Measurements from ENCODE around the gene KMT5B.

KMT5B gene

DNA sequence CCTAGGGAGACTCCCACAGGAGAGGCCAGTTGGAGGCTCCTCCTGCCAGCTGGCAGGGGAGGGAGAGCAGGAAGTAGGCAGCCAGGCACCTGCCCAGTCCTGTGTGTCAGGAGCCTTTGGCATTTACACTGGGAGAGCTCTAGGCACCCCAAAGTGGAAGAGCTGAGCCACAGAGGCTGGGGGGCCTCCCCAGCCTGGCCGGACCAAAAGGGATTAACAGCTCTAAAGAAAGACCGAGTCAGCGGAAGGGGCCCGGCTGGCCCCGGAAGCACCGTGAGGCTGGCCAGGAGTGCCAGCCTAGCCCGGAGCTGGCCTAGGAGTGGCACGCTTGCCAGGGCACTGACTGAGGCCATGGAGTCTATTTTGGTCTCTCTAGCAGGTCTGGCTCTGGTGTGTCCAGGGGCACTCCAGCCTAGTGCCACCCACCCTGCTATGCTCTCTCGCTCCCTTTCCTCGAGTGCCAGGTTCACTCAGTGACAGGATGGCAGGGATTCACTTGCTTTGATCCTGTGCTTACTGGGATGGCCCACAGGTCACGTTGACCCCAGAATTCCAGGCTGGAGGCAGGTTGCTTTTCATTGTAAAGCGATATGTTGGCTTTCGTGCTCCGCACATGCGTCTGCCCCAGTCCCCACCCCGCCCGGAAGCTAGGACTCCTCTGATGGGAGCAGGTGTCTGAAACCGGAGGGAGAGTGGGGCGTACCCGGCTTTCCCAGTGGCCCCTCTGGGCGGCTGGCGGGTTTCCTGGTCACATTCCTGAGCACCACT lies 3.3 kb upstream of the KMT5B start:
- peaks cover 26% of the 10 kb centered on the region for H3K27me3 ChIP-seq (ENCODE audit: insufficient read depth, low read length)
- H3K4me1 ChIP-seq (ENCODE audit: control insufficient read depth, insufficient read depth, low read length, unreplicated experiment), result peaks cover 6% of the 10 kb centered on the region
- no peak overlapping the region for H3K4me3 ChIP-seq (ENCODE audit: low read depth, low read length)
- no peak overlapping the region for H2AFZ ChIP-seq (ENCODE audit: low read length, unreplicated experiment)
- peaks cover 12% of the 10 kb centered on the region for H3K79me2 ChIP-seq (ENCODE audit: control insufficient read depth, insufficient read depth, low read length, unreplicated experiment)
- H3K36me3 ChIP-seq (ENCODE audit: insufficient read depth, low read length), result no peaks in the 10 kb centered on the region
- no peak overlapping the region for H3K27ac ChIP-seq (ENCODE audit: low read depth, low read length)

DNA sequence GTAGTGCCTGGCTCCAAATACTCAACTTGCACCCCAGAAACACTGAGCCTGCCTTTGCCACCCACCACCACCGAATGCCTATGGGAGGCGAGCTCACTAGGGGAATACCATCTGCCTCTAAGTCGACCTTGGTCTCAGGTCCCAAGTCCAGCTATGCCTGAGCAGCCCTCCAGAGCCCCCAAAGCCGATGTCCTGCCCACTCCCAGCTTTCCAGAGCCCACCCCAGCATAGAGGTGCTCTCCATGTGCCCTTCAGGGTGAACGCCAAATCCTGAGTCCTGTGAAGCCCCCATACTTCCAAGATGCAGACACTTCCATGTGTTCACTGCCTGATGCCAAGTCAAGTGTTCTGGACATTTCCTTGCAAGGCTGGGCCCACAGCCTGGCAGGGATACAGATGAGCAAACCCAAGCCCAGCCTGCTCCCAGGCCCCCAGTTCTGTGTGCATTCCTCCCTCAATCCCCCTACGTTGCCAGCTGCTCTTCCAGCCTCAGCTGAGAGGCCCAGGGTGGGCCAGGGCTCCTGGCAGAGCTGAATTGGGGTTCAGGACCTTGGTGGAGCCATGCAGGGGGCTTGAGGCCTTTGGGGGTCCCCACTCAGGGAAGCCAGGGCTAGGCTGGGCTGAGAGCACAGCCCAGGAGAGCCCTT lies 2.6 kb upstream of the KMT5B start:
- Histone ChIP-seq H3K36me3 (ENCODE audit: insufficient read depth, low read length) (no peaks in the 10 kb centered on the region), H3K79me2 (ENCODE audit: control insufficient read depth, insufficient read depth, low read length, unreplicated experiment) (peaks cover 19% of the 10 kb centered on the region), H3K27ac (ENCODE audit: low read depth, low read length) (no peak overlapping the region), H3K4me3 (ENCODE audit: low read depth, low read length) (no peak overlapping the region), H3K4me1 (ENCODE audit: control insufficient read depth, insufficient read depth, low read length, unreplicated experiment) (peaks cover 7% of the 10 kb centered on the region), H2AFZ (ENCODE audit: low read length, unreplicated experiment) (no peak overlapping the region), H3K27me3 (ENCODE audit: insufficient read depth, low read length) (peaks cover 26% of the 10 kb centered on the region)

DNA sequence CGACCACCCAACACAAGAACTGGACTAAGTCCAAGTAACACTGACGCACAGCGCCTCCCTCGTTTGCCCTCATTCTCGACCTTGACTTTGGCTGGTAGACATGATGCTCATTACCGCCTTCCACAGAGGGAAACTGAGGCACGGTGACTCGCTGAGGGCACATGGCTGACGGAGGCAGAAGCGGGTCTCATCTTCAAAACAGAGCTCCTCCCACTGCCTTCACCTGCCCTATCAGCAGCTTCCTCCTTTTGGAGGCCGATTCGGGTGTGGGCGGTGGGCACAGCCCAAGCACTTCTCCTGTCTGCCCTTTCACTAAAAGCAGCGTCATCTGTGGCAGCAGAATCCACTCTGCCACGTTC lies 2.0 kb upstream of the KMT5B start:
- H3K27ac ChIP-seq (ENCODE audit: low read depth, low read length), result no peak overlapping the region
- no peaks in the 10 kb centered on the region for H3K36me3 ChIP-seq (ENCODE audit: insufficient read depth, low read length)
- H3K79me2 ChIP-seq (ENCODE audit: control insufficient read depth, insufficient read depth, low read length, unreplicated experiment), result peaks cover 24% of the 10 kb centered on the region
- H3K4me1 ChIP-seq (ENCODE audit: control insufficient read depth, insufficient read depth, low read length, unreplicated experiment), result peaks cover 7% of the 10 kb centered on the region
- H3K4me3 ChIP-seq (ENCODE audit: low read depth, low read length), result no peak overlapping the region
- H3K27me3 ChIP-seq (ENCODE audit: insufficient read depth, low read length), result peaks cover 26% of the 10 kb centered on the region
- H2AFZ ChIP-seq (ENCODE audit: low read length, unreplicated experiment), result no peak overlapping the region

DNA sequence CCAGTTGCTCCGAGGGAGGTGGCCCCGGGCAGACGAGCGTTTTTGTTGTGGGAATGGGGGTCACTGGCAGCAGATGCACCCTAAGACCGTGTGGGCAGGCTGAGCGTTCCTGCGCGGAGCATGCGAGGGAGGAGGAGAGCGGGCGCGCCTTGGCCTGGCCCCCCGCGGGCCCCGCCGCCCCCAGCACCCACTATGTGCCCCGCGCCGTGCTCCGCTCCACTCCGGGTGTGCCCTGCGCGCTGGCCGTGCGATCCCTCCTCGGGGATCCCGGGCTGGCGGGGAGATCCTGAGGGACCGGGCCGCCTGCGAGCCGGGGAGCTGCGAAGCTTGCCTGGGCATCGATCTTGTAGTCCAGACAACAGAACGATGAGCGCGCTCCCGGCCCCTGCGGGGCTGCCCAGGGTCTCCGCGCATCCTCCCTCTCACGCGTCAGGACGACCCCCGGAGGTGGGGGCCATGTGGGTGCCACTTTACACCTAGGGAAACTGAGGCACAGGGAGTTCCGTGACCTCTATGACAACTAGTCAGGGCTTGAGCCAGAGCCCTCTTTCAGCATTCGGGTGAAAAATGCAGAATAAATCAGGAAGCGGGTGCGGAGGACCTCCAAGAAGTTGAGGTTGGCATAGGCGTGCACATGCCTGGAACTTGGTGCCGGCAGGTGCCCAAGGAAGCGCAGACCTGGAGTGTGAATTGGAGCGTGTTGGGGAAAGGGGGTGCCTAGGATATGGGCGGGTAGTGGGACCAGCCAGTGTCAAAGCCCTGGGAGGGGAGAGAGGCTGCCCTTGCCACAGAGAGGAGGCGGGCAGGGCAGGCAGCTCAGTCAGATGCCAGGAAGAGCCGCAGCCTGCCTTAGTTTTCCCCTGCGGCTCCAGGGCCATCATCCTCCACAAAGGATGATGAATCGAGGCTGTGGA lies 1.3 kb upstream of the KMT5B start:
- Histone ChIP-seq H3K4me3 (ENCODE audit: low read depth, low read length) (peak overlapping the region; percentile 84), H3K79me2 (ENCODE audit: control insufficient read depth, insufficient read depth, low read length, unreplicated experiment) (peaks cover 26% of the 10 kb centered on the region), H2AFZ (ENCODE audit: low read length, unreplicated experiment) (peak overlapping the region; percentile 82), H3K27ac (ENCODE audit: low read depth, low read length) (peak overlapping the region; percentile 93), H3K36me3 (ENCODE audit: insufficient read depth, low read length) (no peaks in the 10 kb centered on the region), H3K27me3 (ENCODE audit: insufficient read depth, low read length) (peaks cover 26% of the 10 kb centered on the region), H3K4me1 (ENCODE audit: control insufficient read depth, insufficient read depth, low read length, unreplicated experiment) (peaks cover 7% of the 10 kb centered on the region)

DNA sequence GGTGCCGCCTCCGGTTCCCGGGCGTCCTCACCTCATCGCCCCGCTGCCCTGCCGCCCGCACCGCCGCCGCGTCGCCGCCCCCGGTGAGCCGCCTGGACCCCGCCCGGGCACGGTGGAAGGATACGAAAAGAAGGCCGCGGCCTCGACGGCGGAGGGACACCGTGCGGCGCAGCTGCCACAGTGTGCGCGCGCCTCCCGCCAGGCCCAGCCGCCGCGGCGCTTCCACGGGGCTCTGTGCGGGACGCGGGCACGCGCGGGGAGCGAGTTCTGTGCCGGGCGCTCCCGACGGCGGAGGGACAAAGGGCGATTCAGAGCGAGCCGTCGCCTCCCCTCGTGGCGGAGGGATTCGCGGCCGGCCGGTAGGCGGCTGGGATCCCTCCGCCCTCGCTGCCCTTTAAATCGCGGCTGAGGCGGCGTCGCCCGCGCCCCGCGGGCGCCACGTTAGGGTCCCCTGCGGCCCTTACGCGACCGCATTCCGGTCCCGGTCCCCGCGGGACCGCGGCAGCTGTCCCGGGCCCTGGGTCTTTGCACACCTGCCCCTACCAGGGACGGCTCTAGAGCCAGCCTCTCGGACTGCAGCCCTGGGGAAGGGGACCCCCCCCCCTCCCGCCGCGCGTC lies 568 bp upstream of the KMT5B start:
- Histone ChIP-seq H3K27ac (ENCODE audit: low read depth, low read length) (peak overlapping the region; percentile 93), H3K79me2 (ENCODE audit: control insufficient read depth, insufficient read depth, low read length, unreplicated experiment) (peaks cover 32% of the 10 kb centered on the region), H3K4me1 (ENCODE audit: control insufficient read depth, insufficient read depth, low read length, unreplicated experiment) (peaks cover 10% of the 10 kb centered on the region), H3K4me3 (ENCODE audit: low read depth, low read length) (peak overlapping the region; percentile 84), H3K27me3 (ENCODE audit: insufficient read depth, low read length) (peaks cover 26% of the 10 kb centered on the region), H3K36me3 (ENCODE audit: insufficient read depth, low read length) (no peaks in the 10 kb centered on the region), H2AFZ (ENCODE audit: low read length, unreplicated experiment) (peak overlapping the region; percentile 82)

DNA sequence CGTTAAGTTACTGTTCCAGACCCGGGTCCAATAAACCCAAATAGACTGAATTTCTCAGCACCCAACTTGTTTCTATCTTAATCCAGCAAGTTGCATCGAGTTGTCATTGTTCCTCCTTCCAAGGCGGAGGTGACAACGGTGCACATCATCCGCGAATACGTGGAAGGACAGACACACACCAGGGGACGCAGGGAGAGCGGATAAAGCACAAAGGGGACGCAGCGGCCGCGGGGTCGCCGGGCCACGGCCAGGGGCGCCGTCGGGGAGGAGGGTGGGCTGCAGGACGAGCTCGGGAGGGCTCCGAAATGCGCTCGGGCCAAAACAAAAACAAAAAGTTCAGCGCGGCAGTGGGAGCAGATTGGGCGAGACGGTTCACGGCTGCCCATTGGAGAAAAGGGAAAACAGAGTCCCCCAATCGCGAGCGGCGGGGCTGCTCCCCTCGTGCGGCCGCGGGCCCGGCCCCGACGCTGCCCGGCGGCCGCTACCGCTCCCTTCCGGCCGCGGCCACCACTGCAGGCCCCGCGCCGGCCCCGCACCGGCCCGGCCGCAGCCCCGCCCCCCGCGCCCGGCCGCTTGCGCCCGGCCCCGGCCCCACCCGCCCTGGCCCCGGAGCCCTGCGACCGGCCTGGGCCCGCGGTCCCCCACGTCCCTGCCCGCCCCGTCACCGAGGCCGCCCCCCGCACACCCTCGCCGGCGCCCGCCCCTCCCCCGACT lies 518 bp downstream of the KMT5B start:
- Histone ChIP-seq H3K27me3 (ENCODE audit: insufficient read depth, low read length) (peaks cover 20% of the 10 kb centered on the region), H3K79me2 (ENCODE audit: control insufficient read depth, insufficient read depth, low read length, unreplicated experiment) (peaks cover 37% of the 10 kb centered on the region), H2AFZ (ENCODE audit: low read length, unreplicated experiment) (peak overlapping the region; percentile 97), H3K4me1 (ENCODE audit: control insufficient read depth, insufficient read depth, low read length, unreplicated experiment) (peaks cover 10% of the 10 kb centered on the region), H3K36me3 (ENCODE audit: insufficient read depth, low read length) (no peaks in the 10 kb centered on the region), H3K4me3 (ENCODE audit: low read depth, low read length) (peak overlapping the region; percentile 83), H3K27ac (ENCODE audit: low read depth, low read length) (peak overlapping the region; percentile 93)

DNA sequence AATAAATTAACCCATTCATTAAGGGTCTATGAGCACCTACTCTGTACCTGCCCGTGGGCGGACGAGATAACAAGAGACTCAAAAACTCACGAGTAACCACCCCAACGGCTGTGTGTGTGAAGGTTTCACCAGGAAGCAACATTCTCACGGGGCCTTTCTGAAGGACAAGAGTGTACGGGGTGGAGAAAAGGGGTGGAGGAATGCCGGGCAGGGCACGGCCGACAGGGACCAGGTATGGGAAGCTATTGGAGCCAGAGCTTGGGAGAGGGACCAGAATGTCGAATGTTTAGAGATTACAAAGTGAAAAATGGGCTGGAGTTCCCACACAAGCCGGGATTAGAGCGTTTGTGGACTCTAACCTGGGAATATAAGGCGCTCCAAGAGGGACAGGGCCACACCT lies 1.6 kb downstream of the KMT5B start:
- H3K36me3 ChIP-seq (ENCODE audit: insufficient read depth, low read length), result no peaks in the 10 kb centered on the region
- peaks cover 47% of the 10 kb centered on the region for H3K79me2 ChIP-seq (ENCODE audit: control insufficient read depth, insufficient read depth, low read length, unreplicated experiment)
- peak overlapping the region; percentile 83 for H3K4me3 ChIP-seq (ENCODE audit: low read depth, low read length)
- peaks cover 10% of the 10 kb centered on the region for H3K4me1 ChIP-seq (ENCODE audit: control insufficient read depth, insufficient read depth, low read length, unreplicated experiment)
- H3K27ac ChIP-seq (ENCODE audit: low read depth, low read length), result no peak overlapping the region
- H2AFZ ChIP-seq (ENCODE audit: low read length, unreplicated experiment), result no peak overlapping the region
- peaks cover 16% of the 10 kb centered on the region for H3K27me3 ChIP-seq (ENCODE audit: insufficient read depth, low read length)

DNA sequence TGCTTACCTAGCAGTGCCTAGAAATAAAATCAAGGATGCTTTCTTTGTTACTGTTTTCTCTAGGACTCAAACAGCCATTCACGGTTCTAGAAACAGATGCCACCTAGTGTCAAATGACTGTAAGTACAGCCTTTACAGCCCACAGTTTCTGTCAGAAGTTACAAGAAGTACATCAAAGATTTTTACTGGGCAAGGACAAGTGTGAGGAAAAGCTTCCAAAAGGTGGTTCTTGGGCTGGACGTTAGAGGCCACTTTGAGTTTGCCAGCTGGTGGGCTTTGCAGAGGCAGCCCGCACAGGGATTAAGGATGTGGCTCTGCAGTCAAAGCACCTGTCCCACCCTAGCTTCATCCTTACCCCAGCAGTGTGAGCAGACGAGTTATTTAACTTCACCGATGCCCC lies 6.9 kb downstream of the KMT5B start:
- no peak overlapping the region for H3K4me3 ChIP-seq (ENCODE audit: low read depth, low read length)
- no peaks in the 10 kb centered on the region for H3K27me3 ChIP-seq (ENCODE audit: insufficient read depth, low read length)
- H3K4me1 ChIP-seq (ENCODE audit: control insufficient read depth, insufficient read depth, low read length, unreplicated experiment), result peaks cover 6% of the 10 kb centered on the region
- peaks cover 82% of the 10 kb centered on the region for H3K79me2 ChIP-seq (ENCODE audit: control insufficient read depth, insufficient read depth, low read length, unreplicated experiment)
- no peak overlapping the region for H3K27ac ChIP-seq (ENCODE audit: low read depth, low read length)
- no peak overlapping the region for H2AFZ ChIP-seq (ENCODE audit: low read length, unreplicated experiment)
- H3K36me3 ChIP-seq (ENCODE audit: insufficient read depth, low read length), result no peaks in the 10 kb centered on the region

DNA sequence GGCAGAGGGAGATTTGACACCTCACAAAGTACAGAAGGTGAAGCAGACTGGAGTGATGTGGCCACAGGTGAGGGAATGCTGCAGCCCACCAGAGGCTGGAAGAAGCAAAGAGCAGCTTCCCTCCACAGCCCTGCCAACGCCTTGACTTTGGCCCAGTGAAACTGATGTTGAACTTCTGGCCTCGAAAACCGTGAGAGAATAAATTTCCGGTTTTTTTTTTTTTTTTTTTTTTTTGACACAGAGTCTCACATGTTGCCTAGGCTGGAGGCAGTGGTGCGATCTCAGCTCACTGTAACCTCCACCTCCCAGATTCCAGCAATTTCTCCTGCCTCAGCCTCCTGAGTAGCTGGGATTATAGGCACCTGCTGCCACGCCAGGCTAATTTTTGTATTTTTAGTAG lies 8.7 kb downstream of the KMT5B start:
- Histone ChIP-seq H3K4me1 (ENCODE audit: control insufficient read depth, insufficient read depth, low read length, unreplicated experiment) (peaks cover 17% of the 10 kb centered on the region), H3K36me3 (ENCODE audit: insufficient read depth, low read length) (no peaks in the 10 kb centered on the region), H2AFZ (ENCODE audit: low read length, unreplicated experiment) (no peak overlapping the region), H3K4me3 (ENCODE audit: low read depth, low read length) (no peak overlapping the region), H3K79me2 (ENCODE audit: control insufficient read depth, insufficient read depth, low read length, unreplicated experiment) (peaks cover 82% of the 10 kb centered on the region), H3K27ac (ENCODE audit: low read depth, low read length) (no peak overlapping the region), H3K27me3 (ENCODE audit: insufficient read depth, low read length) (no peaks in the 10 kb centered on the region)

DNA sequence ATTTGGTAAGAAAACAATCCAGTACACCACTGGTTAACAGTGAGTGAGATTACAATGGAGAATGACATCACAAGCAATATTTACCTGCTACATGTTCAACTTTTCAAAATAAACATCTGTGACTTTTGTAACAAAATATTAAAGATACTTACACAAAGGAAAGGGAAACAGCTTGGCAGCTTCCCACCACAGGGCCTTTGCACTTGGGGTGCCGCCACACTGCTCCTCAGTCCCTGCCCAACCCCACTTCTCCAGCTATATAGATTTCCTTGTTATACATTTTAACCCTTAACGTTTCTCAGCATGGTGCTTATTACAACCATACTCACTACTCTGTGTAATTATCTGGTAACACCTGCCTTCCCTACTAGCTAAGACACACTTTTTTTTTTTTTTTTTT lies 10.9 kb downstream of the KMT5B start:
- H3K79me2 ChIP-seq (ENCODE audit: control insufficient read depth, insufficient read depth, low read length, unreplicated experiment), result peaks cover 90% of the 10 kb centered on the region
- peaks cover 14% of the 10 kb centered on the region for H3K4me1 ChIP-seq (ENCODE audit: control insufficient read depth, insufficient read depth, low read length, unreplicated experiment)
- H3K4me3 ChIP-seq (ENCODE audit: low read depth, low read length), result no peak overlapping the region
- no peaks in the 10 kb centered on the region for H3K27me3 ChIP-seq (ENCODE audit: insufficient read depth, low read length)
- H2AFZ ChIP-seq (ENCODE audit: low read length, unreplicated experiment), result no peak overlapping the region
- H3K27ac ChIP-seq (ENCODE audit: low read depth, low read length), result no peak overlapping the region
- no peaks in the 10 kb centered on the region for H3K36me3 ChIP-seq (ENCODE audit: insufficient read depth, low read length)
